ENCODE results near the gene TM4SF5. TPM values are rescaled to one million over a fixed set of nuclear protein-coding genes. Genes with fewer than 3 reads are reported as not detected.

The TM4SF5 gene, protein sequence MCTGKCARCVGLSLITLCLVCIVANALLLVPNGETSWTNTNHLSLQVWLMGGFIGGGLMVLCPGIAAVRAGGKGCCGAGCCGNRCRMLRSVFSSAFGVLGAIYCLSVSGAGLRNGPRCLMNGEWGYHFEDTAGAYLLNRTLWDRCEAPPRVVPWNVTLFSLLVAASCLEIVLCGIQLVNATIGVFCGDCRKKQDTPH
- total RNA-seq (not detected), polyA plus RNA-seq (10 to 100 TPM in 1 of 2 donors, not detected in 1; 18.4 TPM)
- long read RNA-seq, donor 1: 0 reads
- long read RNA-seq, donor 2: 0 reads

DNA sequence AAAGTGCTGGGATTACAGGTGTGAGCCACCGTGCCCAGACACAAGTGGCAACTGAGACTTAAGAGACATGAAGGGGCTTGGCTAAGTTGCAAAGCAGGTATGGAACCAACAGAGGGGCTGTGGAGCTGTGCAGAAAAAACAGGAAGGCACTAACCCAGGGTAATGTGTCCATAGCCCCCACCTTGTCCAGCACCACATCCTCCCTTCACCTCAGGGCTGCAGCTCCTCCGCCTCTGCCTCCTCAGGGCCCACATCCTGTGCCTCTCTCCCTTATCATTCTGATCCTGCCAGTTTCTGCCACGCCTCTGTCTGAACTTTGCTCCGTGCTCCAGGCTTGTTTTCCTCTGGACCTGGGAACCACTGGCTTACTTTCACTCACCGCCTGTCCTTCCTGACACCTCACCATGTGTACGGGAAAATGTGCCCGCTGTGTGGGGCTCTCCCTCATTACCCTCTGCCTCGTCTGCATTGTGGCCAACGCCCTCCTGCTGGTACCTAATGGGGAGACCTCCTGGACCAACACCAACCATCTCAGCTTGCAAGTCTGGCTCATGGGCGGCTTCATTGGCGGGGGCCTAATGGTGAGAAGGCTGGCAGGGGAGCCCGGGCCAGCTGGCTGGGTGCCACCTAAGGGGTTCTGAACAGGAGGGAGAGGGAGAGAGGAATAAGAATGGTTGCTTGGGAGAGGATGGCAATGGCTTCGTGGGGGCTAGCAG is at the start of gene TM4SF5:
Gene TM4SF5 (plus strand): TSS at position 368 of the 716 bp plus-strand sequence. CDS start 37 bp downstream, at position 405.
- WGBS, 2 donors: 53 to 54% methylated on average over 13 of the region's 13 CpGs
- H3K27me3 ChIP-seq (ENCODE audit: control insufficient read depth in 1 of 2, insufficient read depth in 2 of 2, low read length in 1 of 2): no peaks in the 10 kb centered on the region

DNA sequence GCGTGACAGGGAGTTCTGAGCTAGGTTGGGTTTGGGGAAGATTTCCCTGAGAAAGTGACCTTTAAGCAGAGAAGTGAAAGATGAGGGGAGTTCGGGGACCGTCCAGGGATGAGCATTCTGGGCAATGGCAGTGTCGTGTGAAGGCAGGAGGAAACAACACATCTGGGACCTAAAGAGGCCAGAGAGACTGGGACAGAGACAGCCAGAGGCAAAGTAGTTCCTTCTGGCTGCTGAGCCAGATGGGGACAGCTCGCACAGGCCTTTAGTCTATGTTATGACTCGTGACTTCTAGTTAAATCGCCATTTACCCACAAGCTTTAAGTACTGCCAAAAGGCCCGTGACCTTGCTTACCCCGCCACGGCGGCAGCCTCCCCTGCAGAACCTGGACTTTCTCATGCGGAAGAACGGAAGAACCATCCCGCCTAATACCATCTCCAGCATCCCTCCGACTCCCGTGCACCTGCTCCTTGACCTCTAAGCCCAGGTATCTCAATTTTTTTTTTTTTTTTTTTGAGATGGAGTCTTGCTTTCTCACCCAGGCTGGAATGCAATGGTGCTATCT is 48.9 kb upstream of the TM4SF5 start:
- no peaks in the 10 kb centered on the region for H3K9me3 ChIP-seq (ENCODE audit: control insufficient read depth, low read length)
- H3K27me3 ChIP-seq (ENCODE audit: control insufficient read depth in 1 of 2, insufficient read depth in 2 of 2, low read length in 1 of 2): no peaks in the 10 kb centered on the region
- intact Hi-C loops (cut with DNase I): no loop called here
- H3K27ac ChIP-seq (ENCODE audit: low read depth in 1 of 2, low read length in 2 of 2): no peak overlapping the region
- no peak overlapping the region for H3K4me3 ChIP-seq (ENCODE audit: low read length in 2 of 2)
- ATAC-seq (ENCODE audit: low FRiP score) (no peak), DNase-seq (no peak)
- no peaks in the 10 kb centered on the region for H3K36me3 ChIP-seq (ENCODE audit: control insufficient read depth in 1 of 2, insufficient read depth in 2 of 2, low read length in 1 of 2)
- WGBS, 2 donors: 89 to 95% methylated on average over 16 of the region's 16 CpGs
- no peaks in the 10 kb centered on the region for H3K4me1 ChIP-seq (ENCODE audit: control insufficient read depth in 1 of 2, insufficient read depth in 2 of 2, low read length in 2 of 2)

More for the DNA sequence above, at the start of gene TM4SF5:
- no peaks in the 10 kb centered on the region for H3K4me1 ChIP-seq (ENCODE audit: control insufficient read depth in 1 of 2, insufficient read depth in 2 of 2, low read length in 2 of 2)
- no peaks in the 10 kb centered on the region for H3K9me3 ChIP-seq (ENCODE audit: control insufficient read depth, low read length)
- no peak within 1 kb of the TSS for H3K27ac ChIP-seq (ENCODE audit: low read depth in 1 of 2, low read length in 2 of 2)
- H3K4me3 ChIP-seq (ENCODE audit: low read length in 2 of 2): no peak within 1 kb of the TSS
- intact Hi-C loops (cut with DNase I): no loop called here
- DNase-seq: no peak
- no peaks in the 10 kb centered on the region for H3K36me3 ChIP-seq (ENCODE audit: control insufficient read depth in 1 of 2, insufficient read depth in 2 of 2, low read length in 1 of 2)
- ATAC-seq (ENCODE audit: low FRiP score): no peak

DNA sequence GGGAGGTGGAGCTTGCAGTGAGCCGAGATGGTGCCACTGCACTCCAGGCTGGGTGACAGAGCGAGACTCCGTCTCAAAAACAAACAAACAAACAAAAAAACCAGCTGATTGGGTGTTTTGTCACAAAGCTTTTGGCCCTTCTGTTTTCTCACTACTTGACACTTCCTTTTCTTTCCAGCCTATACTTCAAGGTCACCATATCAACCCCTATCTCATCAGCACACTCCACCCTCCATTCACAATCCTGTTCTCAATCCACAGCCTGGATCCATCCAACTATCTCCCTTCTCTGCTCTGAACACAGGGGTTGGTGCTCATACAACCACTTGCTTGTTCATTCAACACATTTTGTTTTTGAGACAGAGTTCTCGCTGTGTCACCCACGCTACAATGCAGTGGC is 47.0 kb upstream of the TM4SF5 start:
- H3K27ac ChIP-seq (ENCODE audit: low read depth in 1 of 2, low read length in 2 of 2): no peak overlapping the region
- DNase-seq: no peak
- no peaks in the 10 kb centered on the region for H3K4me1 ChIP-seq (ENCODE audit: control insufficient read depth in 1 of 2, insufficient read depth in 2 of 2, low read length in 2 of 2)
- 72 to 73% methylated on average over 5 of the region's 5 CpGs for WGBS, 2 donors
- no peak overlapping the region for H3K4me3 ChIP-seq (ENCODE audit: low read length in 2 of 2)
- no peaks in the 10 kb centered on the region for H3K36me3 ChIP-seq (ENCODE audit: control insufficient read depth in 1 of 2, insufficient read depth in 2 of 2, low read length in 1 of 2)
- intact Hi-C loops (cut with DNase I): no loop called here
- no peaks in the 10 kb centered on the region for H3K9me3 ChIP-seq (ENCODE audit: control insufficient read depth, low read length)
- no peaks in the 10 kb centered on the region for H3K27me3 ChIP-seq (ENCODE audit: control insufficient read depth in 1 of 2, insufficient read depth in 2 of 2, low read length in 1 of 2)
- no peak for ATAC-seq (ENCODE audit: low FRiP score)

DNA sequence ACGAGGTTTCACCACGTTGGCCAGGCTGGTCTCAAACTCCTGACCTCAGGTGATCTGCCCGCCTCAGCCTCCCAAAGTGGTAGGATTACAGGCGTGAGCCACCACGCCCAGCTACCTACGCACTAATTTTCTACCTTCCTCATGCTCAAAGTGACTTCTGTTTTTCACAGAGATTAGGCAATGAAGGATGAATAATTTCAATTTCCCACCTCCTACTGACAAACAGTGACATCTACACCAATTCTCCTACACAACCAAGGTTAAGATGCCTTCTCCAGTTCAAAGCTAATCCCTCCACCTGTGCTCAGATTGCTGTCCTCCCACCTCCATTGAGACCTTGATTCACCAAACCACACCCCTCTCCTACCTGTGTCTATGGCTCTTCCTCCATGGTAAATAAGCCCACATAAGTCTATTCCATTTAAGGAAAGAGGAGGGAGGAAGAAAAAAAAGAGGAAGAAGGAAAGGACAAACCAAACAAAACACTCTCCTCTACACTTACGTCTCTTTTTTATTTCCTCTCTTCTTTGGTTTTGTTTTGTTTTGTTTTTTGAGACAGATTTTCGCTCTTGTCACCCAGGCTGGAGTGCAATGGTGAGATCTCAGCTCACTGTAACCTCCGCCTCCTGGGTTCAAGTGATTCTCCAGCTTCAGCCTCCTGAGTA is 45.9 kb upstream of the TM4SF5 start:
- no peak overlapping the region for H3K4me3 ChIP-seq (ENCODE audit: low read length in 2 of 2)
- intact Hi-C loops (cut with DNase I): no loop called here
- WGBS, 2 donors: 81 to 84% methylated on average over 8 to 9 of the region's 9 CpGs
- no peaks in the 10 kb centered on the region for H3K27me3 ChIP-seq (ENCODE audit: control insufficient read depth in 1 of 2, insufficient read depth in 2 of 2, low read length in 1 of 2)
- no peak for ATAC-seq (ENCODE audit: low FRiP score)
- DNase-seq: no peak
- H3K9me3 ChIP-seq (ENCODE audit: control insufficient read depth, low read length): no peaks in the 10 kb centered on the region
- H3K27ac ChIP-seq (ENCODE audit: low read depth in 1 of 2, low read length in 2 of 2): no peak overlapping the region
- no peaks in the 10 kb centered on the region for H3K36me3 ChIP-seq (ENCODE audit: control insufficient read depth in 1 of 2, insufficient read depth in 2 of 2, low read length in 1 of 2)
- no peaks in the 10 kb centered on the region for H3K4me1 ChIP-seq (ENCODE audit: control insufficient read depth in 1 of 2, insufficient read depth in 2 of 2, low read length in 2 of 2)

DNA sequence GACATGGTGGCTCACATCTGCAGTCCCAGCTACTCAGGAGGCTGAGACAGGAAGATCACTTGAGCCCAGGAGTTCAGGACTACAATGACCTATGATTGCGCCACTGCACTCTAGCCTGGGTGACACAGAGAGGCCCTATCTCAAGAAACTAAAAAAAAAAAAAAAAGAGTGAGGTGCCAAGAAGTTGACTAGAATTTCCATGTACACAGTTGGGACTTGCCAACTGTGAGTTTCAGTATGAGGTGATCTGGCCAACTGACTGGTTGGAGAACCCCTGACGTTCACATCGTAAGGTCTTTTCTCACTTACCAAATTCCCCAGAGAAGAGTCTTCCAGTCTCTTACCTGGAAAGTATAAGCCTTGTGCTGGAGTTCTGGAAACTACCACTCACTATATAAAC is 43.6 kb upstream of the TM4SF5 start:
- no peaks in the 10 kb centered on the region for H3K36me3 ChIP-seq (ENCODE audit: control insufficient read depth in 1 of 2, insufficient read depth in 2 of 2, low read length in 1 of 2)
- H3K27me3 ChIP-seq (ENCODE audit: control insufficient read depth in 1 of 2, insufficient read depth in 2 of 2, low read length in 1 of 2): no peaks in the 10 kb centered on the region
- no peaks in the 10 kb centered on the region for H3K4me1 ChIP-seq (ENCODE audit: control insufficient read depth in 1 of 2, insufficient read depth in 2 of 2, low read length in 2 of 2)
- no peak overlapping the region for H3K27ac ChIP-seq (ENCODE audit: low read depth in 1 of 2, low read length in 2 of 2)
- ATAC-seq (ENCODE audit: low FRiP score) (no peak), DNase-seq (no peak)
- H3K9me3 ChIP-seq (ENCODE audit: control insufficient read depth, low read length): no peaks in the 10 kb centered on the region
- intact Hi-C loops (cut with DNase I): no loop called here
- WGBS, 2 donors: 34 to 45% methylated on average over 3 of the region's 3 CpGs
- H3K4me3 ChIP-seq (ENCODE audit: low read length in 2 of 2): no peak overlapping the region

DNA sequence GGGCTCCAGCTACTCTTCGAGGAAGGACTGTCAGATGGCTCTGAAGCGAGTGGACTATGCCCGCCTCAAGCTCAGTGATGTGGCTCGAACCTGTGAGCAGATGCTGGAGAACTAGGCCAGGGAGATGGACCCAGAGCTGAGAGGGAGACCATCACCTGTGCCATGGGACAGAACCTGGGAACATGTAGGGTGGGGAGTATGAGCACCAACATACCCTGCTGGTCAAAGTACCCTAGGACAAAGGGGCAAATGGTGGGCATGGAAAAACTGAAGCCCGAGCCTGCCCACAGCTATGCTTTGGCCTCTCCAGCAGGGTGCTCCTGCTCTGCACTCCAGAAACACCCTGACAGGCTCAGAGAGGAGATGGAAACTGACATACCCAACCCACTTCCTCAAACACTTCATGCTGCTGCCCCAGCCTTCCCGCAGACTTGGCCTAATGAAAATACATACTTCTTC is 38.6 kb upstream of the TM4SF5 start:
- WGBS, 2 donors: 81 to 84% methylated on average over 6 of the region's 6 CpGs
- Histone ChIP-seq H3K27ac (ENCODE audit: low read depth in 1 of 2, low read length in 2 of 2) (no peak overlapping the region), H3K27me3 (ENCODE audit: control insufficient read depth in 1 of 2, insufficient read depth in 2 of 2, low read length in 1 of 2) (no peaks in the 10 kb centered on the region), H3K4me1 (ENCODE audit: control insufficient read depth in 1 of 2, insufficient read depth in 2 of 2, low read length in 2 of 2) (no peaks in the 10 kb centered on the region), H3K4me3 (ENCODE audit: low read length in 2 of 2) (no peak overlapping the region), H3K36me3 (ENCODE audit: control insufficient read depth in 1 of 2, insufficient read depth in 2 of 2, low read length in 1 of 2) (no peaks in the 10 kb centered on the region), H3K9me3 (ENCODE audit: control insufficient read depth, low read length) (no peaks in the 10 kb centered on the region)
- DNase-seq (peak in 1 of 2 donors; percentile 76), ATAC-seq (ENCODE audit: low FRiP score) (no peak)
- intact Hi-C loops (cut with DNase I): loop anchor here (5.0 to 10.0 kb wide), 4 partner anchors 52 to 154 kb away; partner anchors contain the start of genes GLTPD2 (in 2 of the 2) and VMO1 (in 2 of the 2)

DNA sequence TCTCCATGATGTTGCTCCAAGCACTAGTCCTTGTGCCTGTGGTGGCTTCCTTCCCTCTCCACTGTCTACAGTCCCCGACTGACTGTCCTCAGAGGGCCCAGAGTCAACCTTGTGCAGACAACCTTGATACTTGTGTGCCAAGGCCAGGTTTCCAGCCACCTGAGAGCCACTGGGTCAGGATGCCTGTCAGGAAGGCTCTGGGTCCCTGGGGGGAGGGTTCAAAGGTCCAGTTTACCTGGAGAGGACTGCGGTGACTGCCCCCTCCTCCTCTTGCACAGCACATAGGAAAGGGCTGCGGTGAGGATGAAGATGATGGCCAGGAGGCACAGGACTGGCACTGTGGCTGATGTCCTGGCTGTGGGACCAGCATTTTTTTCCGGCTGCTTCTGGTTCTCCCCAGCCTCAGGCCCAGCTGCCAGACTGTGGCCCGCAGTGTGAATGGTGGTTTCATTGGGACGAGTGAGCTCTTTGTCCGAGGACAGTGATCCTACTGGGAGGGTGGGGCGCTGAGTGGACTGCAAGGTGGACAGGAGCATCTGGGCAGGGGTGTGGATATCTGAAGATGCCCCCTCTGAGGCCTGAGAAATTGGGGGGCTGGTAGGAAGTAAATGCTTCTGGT is 36.7 kb upstream of the TM4SF5 start:
- ATAC-seq (ENCODE audit: low FRiP score) (no peak), DNase-seq (peak in 1 of 2 donors; percentile 46)
- no peak overlapping the region for H3K27ac ChIP-seq (ENCODE audit: low read depth in 1 of 2, low read length in 2 of 2)
- H3K9me3 ChIP-seq (ENCODE audit: control insufficient read depth, low read length): no peaks in the 10 kb centered on the region
- no peaks in the 10 kb centered on the region for H3K4me1 ChIP-seq (ENCODE audit: control insufficient read depth in 1 of 2, insufficient read depth in 2 of 2, low read length in 2 of 2)
- intact Hi-C loops (cut with DNase I): loop anchor here (5.0 to 10.0 kb wide), 5 partner anchors 50 to 162 kb away; partner anchors contain the start of genes GLTPD2 (in 2 of the 2), VMO1 (in 2 of the 2) and C17orf107 (in 1 of the 2)
- H3K36me3 ChIP-seq (ENCODE audit: control insufficient read depth in 1 of 2, insufficient read depth in 2 of 2, low read length in 1 of 2): no peaks in the 10 kb centered on the region
- no peaks in the 10 kb centered on the region for H3K27me3 ChIP-seq (ENCODE audit: control insufficient read depth in 1 of 2, insufficient read depth in 2 of 2, low read length in 1 of 2)
- no peak overlapping the region for H3K4me3 ChIP-seq (ENCODE audit: low read length in 2 of 2)
- 91 to 92% methylated on average over 8 of the region's 8 CpGs for WGBS, 2 donors
